Stomach (tissue), 9 donors: ENCODE results near the gene ATP11A. TPM values are rescaled to one million over a fixed set of nuclear protein-coding genes. Genes with fewer than 3 reads are reported as not detected.

Source experiments
- DNase-seq, 2 donors: peaks; one replicate each; pipeline versions ENCODE4 v3.0.0 to v3.0.0-alpha.2; 2013 to 2019
- H3K27ac ChIP-seq, 5 donors: fragments of 200-600 bp in 4 of 5; sonication (generic) in 4 of 5; one replicate each; pipeline ENCODE4 v1.5.1; 2013 to 2019; ENCODE audit warnings: mild to moderate bottlenecking in 1 of 5, moderate library complexity in 1 of 5
- H3K27me3 ChIP-seq, 3 donors: fragments of 200-600 bp; sonication (generic); one replicate each; pipeline ENCODE4 v1.5.1; 2017 to 2019; ENCODE audit warnings: mixed run types in 1 of 3
- H3K36me3 ChIP-seq, 4 donors: fragments of 200-600 bp; sonication (generic); 1 replicate in 3 of 4; 2 replicates in 1 of 4; pipeline ENCODE4 v1.5.1; 2016 to 2019
- H3K4me1 ChIP-seq, 4 donors: fragments of 200-600 bp; sonication (generic); one replicate each; pipeline ENCODE4 v1.5.1; 2016 to 2019
- H3K4me3 ChIP-seq, 4 donors: fragments of 200-600 bp; sonication (generic) in 3 of 4; one replicate each; pipeline ENCODE4 v1.5.1; 2016 to 2019; ENCODE audit warnings: mild to moderate bottlenecking in 1 of 4
- H3K9me3 ChIP-seq, 4 donors: fragments of 200-600 bp; sonication (generic); one replicate each; pipeline ENCODE4 v1.5.1; 2016 to 2019
- EP300 ChIP-seq: sonication (generic); formaldehyde crosslinking; IDR thresholded peaks from one replicate; pipeline ENCODE4 v1.6.1; 2017; ENCODE audit warnings: antibody characterized with exemption
- POLR2A ChIP-seq, 4 donors: fragments of 450-650 bp; IDR thresholded peaks; one replicate each; pipeline ENCODE4 v1.6.1; 2016; ENCODE audit warnings: antibody characterized with exemption in 4 of 4, control low read depth in 2 of 4, mild to moderate bottlenecking in 1 of 4, moderate library complexity in 1 of 4
- POLR2AphosphoS5 ChIP-seq, 3 donors: sonication (generic); formaldehyde crosslinking; IDR thresholded peaks; one replicate each; pipeline ENCODE4 v1.6.1; 2016; ENCODE audit warnings: antibody characterized with exemption in 3 of 3
- WGBS, 5 donors: extraction: QIAGEN DNeasy Blood & Tissue Kit in 3 of 5; methylation state at CpG; one replicate each; pipeline versions ENCODE4 v1.1.5 to v1.1.7; 2013 to 2018; 5-methylcytosine and 5-hydroxymethylcytosine counted together
- intact Hi-C: fragments of 100-400 bp; cut with DNase I; formaldehyde crosslinking; loops from one replicate; pipeline ENCODE4 v1.15.1; 2023; ENCODE audit warnings: low total_unique reads
- polyA plus RNA-seq, 3 donors: library from polyadenylated mRNA; stranded (reverse); fragments of 200-250 nt; gene quantifications; one replicate each; pipeline ENCODE4 v1.2.3, GENCODE V29; 2013
- total RNA-seq, 5 donors: library from RNA; depleted of rRNA; stranded (reverse); fragments of >200 nt; gene quantifications; one replicate each; pipeline versions ENCODE4 v1.1.0 to v1.2.3, GENCODE V29; 2014 to 2016
- TF ChIP-seq, protein P1 (sequence below), 7 experiments: fragments of 450-650 bp in 4 of 7; fragments of 200-600 bp in 3 of 7; sonication (generic) in 3 of 7; IDR thresholded peaks; one replicate each; pipeline ENCODE4 v1.5.1; 2016 to 2019; ENCODE audit warnings: antibody characterized with exemption in 7 of 7, control low read depth in 2 of 7, mild to moderate bottlenecking in 1 of 7
- donor health status: healthy with polysubstance abuse.
- donor health status: Bipolar disorder and iron deficiency.
- donor health status: healthy.

Gene ATP11A
- total and polyA plus RNA-seq, 8 donors = 1.1 to 70.9 (median 12.3) TPM

DNA sequence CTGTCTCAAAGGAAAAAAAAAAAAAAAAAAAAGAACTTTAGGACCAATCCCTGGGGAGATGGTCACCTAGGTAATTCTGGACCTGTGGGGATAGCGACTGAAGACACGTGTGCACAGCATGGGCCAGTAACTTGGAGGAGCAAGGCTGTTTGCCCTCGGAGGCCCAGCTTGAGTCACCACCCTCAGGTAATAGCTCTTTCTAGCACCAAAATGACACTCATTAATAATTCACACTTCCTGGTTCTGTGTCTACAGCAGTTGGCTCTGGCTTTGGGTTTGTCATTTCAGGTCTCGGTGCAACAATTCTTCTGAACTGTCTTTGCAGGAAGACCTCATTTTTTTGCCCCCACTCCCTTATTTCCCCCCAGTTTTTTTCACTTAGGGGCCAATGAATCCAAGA lies 3.9 kb upstream of the ATP11A start:
- Histone ChIP-seq H3K36me3 (no peaks in the 10 kb centered on the region), H3K27me3 (no peaks in the 10 kb centered on the region), H3K4me3 (no peak overlapping the region), H3K27ac (no peak overlapping the region), H3K4me1 (peaks cover 6 to 16% (median 11%) of the 10 kb centered on the region in 4 donors), H3K9me3 (no peaks in the 10 kb centered on the region)
- intact Hi-C loops = no loop called here
- TF ChIP-seq POLR2A (IDR thresholded peaks at IDR 0.05) = no peak
- DNase-seq = peak in 1 of 2 donors; percentile 76
- WGBS, 5 donors = 56 to 72% (median 64%) methylated on average over 4 of the region's 4 CpGs

- WGBS, 5 donors = 74 to 90% (median 88%) methylated on average over 7 of the region's 7 CpGs
- Histone ChIP-seq H3K27ac (no peak overlapping the region), H3K9me3 (no peaks in the 10 kb centered on the region), H3K4me3 (no peak overlapping the region), H3K27me3 (no peaks in the 10 kb centered on the region), H3K4me1 (peaks cover 9 to 21% (median 14%) of the 10 kb centered on the region in 4 donors), H3K36me3 (no peaks in the 10 kb centered on the region)
- intact Hi-C loops = no loop called here
- TF ChIP-seq EP300 (no peak), POLR2A (IDR thresholded peaks at IDR 0.05) (no peak), POLR2AphosphoS5 (IDR thresholded peaks at IDR 0.05) (no peak)
- TF ChIP-seq, protein P1, sequence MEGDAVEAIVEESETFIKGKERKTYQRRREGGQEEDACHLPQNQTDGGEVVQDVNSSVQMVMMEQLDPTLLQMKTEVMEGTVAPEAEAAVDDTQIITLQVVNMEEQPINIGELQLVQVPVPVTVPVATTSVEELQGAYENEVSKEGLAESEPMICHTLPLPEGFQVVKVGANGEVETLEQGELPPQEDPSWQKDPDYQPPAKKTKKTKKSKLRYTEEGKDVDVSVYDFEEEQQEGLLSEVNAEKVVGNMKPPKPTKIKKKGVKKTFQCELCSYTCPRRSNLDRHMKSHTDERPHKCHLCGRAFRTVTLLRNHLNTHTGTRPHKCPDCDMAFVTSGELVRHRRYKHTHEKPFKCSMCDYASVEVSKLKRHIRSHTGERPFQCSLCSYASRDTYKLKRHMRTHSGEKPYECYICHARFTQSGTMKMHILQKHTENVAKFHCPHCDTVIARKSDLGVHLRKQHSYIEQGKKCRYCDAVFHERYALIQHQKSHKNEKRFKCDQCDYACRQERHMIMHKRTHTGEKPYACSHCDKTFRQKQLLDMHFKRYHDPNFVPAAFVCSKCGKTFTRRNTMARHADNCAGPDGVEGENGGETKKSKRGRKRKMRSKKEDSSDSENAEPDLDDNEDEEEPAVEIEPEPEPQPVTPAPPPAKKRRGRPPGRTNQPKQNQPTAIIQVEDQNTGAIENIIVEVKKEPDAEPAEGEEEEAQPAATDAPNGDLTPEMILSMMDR (IDR thresholded peaks at IDR 0.05) = no peak
- no peak for DNase-seq
Measured at GRCh38 chr13:112686364-112686763, 3.5 kb upstream of the ATP11A start.

GRCh38 chr13:112686987-112687386 lies 2.9 kb upstream of the ATP11A start:
- no peak for TF ChIP-seq POLR2A (IDR thresholded peaks at IDR 0.05)
- no peak for TF ChIP-seq POLR2AphosphoS5 (IDR thresholded peaks at IDR 0.05)
- TF ChIP-seq, protein P1 (IDR thresholded peaks at IDR 0.05) = no peak
- no peak for TF ChIP-seq EP300

DNA sequence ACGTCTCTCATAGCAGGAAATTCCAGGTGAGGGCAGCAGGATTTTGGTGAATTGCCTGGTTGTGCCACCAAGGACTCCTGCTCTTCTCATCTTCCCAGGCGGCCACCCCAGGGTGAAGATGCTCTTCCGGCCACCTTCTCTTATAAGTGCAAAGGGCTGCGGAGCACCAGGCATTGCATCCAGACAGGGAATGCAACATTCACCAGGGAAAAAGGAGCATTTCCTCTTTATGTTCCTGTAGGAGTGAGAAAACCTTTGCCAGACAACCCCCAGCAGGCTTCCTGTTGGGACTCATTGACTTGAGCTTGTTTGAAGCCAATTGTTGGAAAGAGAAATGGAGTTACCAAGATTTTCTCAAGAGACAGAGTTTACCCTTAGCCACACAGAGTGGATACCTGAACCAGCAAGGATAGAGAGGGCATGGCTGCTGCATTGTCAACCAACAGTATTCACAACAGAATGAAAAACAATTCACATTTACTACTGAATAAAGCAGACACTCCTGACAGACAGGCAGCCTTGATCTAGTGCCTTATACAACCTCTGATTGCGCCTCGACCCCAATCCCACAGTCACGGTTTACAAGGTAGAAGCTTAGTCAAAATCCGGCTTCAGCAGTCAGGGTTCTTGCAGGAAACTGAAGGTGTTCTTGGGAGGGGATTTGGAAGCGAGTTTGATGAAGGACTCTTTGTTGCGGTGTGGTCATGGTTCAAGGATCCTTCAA lies 1.8 kb upstream of the ATP11A start:
- Histone ChIP-seq H3K4me1 (peaks cover 18 to 35% (median 27%) of the 10 kb centered on the region in 4 donors), H3K27ac (peak overlapping the region in 3 of 5 donors; percentile 89 to 93 (median 92))
- intact Hi-C loops = no loop called here

More at GRCh38 chr13:112686987-112687386, 2.9 kb upstream of the ATP11A start:
- intact Hi-C loops = no loop called here
- 92 to 96% (median 95%) methylated on average over 9 of the region's 9 CpGs for WGBS, 5 donors
- H3K27me3 ChIP-seq = no peaks in the 10 kb centered on the region
- no peak overlapping the region for H3K27ac ChIP-seq
- H3K4me1 ChIP-seq = peaks cover 15 to 27% (median 20%) of the 10 kb centered on the region in 4 donors
- no peaks in the 10 kb centered on the region for H3K36me3 ChIP-seq
- no peaks in the 10 kb centered on the region for H3K9me3 ChIP-seq
- DNase-seq = peak in 1 of 2 donors; percentile 10
- H3K4me3 ChIP-seq = no peak overlapping the region

More for the DNA sequence above, 1.8 kb upstream of the ATP11A start:
- Histone ChIP-seq H3K27me3 (no peaks in the 10 kb centered on the region), H3K4me3 (no peak overlapping the region), H3K9me3 (no peaks in the 10 kb centered on the region), H3K36me3 (no peaks in the 10 kb centered on the region)
- peak in 1 of 2 donors; percentile 17 for DNase-seq
- TF ChIP-seq, protein P1 (IDR thresholded peaks at IDR 0.05) = no peak
- no peak for TF ChIP-seq EP300
- TF ChIP-seq POLR2A (IDR thresholded peaks at IDR 0.05) = no peak
- TF ChIP-seq POLR2AphosphoS5 (IDR thresholded peaks at IDR 0.05) = no peak
- WGBS, 5 donors = 88 to 94% (median 91%) methylated on average over 10 of the region's 10 CpGs
